HG03039 (cell line): Measurements from ENCODE around the gene TACC2.
"Not testable (repeated sequence)": the region's sequence is repeated elsewhere in the genome, so short reads cannot be mapped to it uniquely, and the experiment has no call there.

ENCODE experiments used
- ATAC-seq: cut with Tn5 transposase; IDR thresholded peaks from one replicate; pipeline ENCODE4 v1.9.1; 2021; ENCODE audit warnings: mild to moderate bottlenecking, moderate library complexity; ENCODE audit not compliant: unreplicated experiment

Gene TACC2

DNA sequence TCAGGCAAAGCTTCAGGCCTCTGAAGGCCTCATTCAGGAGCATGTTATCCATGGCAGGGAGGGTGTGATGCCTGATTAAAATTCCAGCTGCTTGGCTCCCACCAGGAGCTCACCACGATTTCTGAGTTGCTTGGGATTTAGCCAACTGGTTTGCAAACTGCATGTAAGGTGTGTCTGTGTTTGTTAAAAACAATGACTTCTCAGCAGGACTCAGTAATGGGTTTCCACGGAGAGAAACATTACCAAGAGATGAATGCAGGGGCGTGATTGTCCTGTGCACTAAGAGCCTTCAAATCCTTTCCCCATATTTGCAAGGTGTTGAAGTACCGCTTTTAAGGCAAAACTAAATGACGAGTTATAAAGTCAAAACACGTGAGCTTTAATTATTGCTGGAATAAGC is 193.3 kb downstream of the TACC2 start:
- ATAC-seq: no peak

DNA sequence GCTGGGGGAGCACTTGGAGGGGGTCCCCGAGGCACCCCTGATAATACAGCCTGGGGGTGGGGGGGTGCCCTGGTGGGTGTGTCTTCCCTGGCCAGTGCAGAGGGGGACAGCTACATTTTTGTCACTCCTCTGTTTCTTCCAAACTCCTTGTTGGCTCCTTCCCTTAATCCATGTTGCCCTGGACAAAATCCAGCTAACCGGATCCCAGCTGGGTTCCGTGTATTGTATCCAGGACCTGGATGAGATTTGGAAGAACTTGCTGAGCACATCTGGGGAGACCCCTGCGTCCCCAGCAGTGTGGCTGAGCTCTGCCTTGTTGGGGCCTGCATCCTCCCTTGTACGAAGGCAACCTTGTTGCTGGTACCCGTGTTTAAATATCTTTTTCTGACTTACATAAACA is 195.3 kb downstream of the TACC2 start:
- no peak for ATAC-seq

DNA sequence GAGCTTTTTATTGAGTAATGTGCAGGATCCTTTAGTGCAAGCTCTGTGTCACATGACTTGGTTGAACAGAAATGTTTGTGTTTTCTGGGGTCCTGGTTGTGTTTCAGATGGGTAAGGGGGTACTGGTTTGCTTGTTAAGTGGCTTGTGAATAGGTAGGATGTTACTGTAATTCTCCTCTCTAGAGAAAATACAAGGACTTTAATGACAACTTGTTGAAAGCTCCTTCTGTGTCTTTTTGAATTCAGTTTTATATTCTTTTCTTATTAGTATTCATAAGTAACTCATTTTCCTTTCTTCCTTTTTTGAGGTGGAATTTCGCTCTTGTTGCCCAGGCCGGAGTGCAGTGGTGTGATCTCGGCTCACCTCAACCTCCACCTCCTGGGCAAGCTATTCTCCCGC is 196.7 kb downstream of the TACC2 start:
- ATAC-seq: no peak

DNA sequence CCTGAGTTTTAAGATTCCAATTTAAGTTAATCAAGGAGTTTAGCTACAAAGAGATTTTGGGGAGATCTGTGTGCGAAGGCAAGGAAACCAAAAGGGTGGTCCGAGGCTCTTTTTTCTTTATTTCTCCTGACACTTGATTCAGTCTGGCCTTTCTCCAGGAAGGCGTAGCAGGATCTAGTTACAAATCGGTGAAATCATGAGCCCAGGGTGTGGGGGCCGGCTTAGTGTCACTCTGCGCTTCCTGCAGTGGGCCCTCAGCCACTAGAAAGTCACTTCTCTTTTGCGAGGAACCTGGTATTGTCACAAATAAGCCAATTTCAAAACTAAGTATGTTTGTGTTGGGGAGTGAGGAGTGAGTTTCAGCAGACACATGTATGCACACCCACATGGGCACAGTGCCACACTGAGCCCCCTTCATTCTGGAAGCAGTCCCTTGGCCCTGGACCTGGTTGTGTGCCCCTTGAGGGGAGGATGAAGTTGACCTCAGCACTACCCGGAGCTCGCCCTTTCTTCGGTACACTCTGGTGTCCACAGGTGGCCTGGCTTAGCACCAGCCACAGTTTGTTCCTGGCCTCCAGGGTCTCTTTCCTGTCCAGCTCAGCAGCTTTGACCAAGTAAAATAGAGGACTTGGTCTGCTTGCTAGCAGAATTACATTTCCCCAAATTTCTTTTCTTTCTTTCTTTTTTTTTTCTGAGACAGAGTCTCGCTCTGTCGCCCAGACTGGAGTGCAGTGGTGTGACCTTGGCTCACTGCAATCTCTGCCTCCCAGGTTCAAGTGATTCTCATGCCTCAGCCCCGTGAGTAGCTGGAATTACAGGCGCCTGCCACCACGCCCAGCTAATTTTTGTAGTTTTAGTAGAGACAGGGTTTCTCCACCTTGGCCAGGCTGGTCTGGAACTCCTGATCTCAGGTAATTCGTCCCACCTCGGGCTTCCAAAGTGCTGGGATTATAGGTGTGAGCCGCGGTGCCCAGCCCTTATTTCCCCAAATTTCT is 198.2 kb downstream of the TACC2 start:
- ATAC-seq: no peak

DNA sequence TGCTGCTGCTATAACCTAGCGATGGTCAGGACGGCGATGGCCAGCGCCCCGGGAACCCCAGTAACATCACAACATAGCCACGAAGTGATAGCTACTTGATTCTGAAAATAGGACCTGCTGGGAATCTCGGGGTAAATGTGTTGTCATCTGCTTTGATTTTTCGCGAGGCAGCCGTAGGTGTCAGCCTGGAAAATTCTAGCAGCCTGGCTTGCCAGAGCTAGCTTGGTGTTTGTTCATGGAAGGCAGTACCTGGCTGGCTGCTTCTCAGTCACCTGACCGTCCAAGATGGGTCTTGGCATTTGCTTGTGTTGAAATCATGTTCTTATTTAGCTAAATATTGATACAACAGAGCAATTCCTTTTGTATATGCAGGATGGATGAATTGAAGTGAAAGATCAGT is 199.7 kb downstream of the TACC2 start:
- no peak for ATAC-seq

DNA sequence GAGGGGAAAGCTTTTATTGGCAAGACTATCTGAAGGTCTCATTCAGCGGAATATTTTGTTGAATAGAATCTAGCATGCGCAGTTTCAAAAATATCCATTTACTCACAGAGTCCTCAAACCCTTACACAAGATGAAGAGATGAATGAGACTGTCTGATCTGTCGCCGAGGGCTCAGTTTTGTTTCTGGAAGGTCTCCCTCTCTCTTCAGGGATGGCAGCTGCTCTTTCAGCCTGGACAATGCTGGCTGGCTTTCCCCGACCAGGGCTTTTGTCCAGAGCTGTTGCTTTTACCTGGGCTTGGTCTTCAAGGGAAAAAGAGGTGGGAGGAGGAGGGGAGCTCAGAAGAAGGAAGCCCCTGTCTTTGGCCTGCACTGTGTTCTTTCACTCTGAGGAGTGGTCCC is 200.2 kb downstream of the TACC2 start:
- no peak for ATAC-seq

DNA sequence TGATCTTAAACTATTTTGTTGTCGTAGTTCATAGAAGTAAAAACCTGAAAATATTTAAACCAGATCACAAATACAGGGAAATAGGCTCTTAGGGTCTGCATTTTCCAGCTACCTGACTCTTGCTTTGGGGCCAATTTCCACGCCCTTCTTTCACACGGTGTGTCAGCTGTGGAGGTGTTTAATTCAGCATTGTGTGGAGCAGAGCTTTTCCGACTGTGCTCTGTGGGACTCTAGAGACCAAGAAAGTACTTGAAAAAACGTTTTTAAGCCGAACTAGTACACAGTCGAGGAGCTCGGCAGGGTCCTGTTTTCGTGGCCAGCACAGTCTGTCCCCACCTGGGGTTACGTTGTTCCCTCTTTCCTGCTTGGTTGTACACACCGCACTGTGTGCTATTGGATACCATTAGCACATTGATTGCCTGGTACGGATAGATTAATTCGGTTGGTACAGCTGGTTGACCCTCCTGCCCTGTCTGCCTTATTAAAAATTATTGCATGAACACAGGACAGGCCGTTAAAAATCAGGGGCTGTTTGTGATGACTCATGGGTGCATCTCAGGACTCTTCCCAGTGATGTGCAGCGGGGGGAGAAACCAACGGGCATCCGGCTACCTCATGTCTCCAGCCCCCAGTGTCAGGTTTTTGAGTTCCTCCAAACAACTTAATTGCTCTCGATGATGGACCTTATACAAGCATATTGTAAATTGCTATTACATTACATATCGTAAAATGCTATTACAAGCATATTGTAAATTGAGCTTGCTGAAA is 201.4 kb downstream of the TACC2 start:
- ATAC-seq: no peak

DNA sequence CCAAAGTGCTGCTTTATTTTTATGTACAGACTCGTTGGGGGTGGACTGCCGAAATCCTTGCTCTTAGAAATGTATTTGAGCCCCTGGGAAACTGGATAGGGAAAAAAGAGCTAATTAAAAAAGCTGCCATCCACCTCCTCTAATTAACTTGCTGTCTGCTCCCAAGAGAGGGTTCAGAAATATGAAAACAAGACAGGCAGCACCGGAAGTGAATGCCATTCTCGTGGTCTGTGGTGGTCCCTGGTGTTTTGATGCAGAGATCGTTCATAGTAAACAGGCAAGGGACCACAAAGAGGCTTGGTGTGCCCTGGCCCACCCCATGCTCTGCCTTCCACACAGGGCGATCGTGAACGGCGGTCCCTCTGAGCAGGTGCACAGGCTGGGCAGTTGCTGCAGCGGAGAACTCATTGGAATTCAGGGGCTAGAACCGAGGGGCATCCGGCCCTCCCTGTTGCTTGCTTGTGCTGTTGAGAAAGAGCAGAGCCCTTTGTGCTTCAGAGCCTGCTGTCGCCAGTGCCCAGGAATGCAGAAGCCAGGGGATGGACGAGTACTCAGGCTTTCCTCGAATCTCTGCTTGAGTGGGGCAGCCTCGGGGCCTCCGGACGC is 203.1 kb downstream of the TACC2 start:
- ATAC-seq: no peak

DNA sequence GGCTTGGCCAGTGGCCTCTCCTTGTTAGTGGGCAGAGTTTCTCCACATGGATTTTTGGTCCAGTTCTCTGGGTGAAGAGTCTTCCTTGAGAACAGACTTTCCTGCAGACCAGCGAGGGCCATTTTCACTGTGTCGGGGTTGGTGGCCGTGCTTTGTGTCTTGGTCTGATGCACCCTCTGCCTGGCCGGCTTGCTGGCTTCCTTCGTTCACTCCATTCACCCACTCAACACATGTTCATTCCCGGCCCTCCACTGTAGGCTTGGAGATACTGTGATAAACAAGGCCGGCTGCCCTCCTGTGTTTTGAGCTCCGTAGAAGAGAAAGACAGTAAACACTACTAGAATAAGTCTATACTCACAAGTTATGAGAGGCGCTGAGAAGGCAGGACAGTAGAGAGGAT is 205.3 kb downstream of the TACC2 start:
- ATAC-seq: no peak

DNA sequence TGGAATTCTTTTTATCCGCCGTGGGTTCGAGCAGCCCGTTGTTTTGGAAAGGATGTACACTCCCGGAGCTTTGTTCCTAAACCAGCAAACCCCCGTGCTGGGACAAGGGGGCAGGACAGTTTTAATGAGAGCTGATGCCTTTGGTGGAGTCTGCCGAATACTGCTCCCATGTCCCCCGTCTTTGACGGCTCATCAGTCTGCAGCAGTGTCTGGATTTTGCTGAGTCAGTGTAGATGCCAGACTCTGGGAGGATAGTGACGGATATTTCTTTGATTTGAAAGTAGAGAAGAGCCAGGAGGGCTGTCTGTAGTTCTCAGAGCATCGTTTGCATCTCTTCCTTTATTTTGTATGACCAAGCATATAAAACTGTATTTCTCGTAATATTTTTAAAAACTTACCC is 207.3 kb downstream of the TACC2 start:
- no peak for ATAC-seq

DNA sequence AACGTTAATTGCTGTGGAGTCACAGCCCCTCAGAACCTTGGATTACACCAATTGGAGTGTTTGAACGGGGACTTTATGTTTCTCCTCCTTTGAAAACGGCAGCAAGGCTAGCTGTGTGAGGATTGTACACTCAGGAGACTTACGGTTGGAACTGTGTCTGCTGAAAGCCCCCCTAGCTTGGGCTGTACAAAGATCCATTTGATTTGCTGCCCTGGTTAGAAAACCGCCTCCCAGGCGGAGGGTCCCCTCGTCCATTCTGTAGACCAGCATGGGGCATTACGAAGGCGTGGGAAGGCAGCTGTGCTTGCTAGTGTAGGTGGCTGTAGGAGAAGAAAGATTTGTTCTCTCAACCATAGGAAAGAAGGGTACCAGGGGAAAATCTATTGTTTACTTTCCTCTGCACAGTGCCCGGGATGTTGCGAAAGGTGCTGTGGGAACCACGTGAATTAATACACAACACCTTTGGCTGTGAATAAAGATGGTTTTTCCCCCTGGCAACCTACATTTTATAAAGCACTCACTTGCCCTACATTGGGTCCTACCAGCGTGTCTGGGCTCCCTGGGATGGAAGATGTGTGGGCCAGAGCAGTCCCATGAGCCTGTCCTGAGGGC is 208.8 kb downstream of the TACC2 start:
- ATAC-seq: no peak

DNA sequence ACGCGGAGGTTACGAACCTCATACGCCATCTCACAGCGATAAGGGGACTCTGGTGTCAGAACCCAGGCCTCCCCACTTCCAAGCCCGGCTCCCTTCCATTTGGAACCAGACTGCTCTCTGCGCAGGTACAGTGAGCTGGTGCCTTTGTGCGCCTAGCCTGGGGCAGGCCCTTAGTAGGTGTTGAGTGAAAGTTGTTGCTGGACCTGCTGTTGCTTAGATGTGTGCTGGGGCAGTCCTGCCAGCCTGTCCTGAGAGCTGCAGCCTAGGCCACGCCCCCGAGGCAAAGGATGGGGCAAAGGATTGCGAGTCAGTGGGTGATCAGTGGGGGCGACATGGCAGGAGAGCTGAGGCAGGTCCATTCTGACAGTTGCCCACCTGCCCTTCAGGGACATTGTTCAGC is 209.7 kb downstream of the TACC2 start:
- ATAC-seq: no peak

DNA sequence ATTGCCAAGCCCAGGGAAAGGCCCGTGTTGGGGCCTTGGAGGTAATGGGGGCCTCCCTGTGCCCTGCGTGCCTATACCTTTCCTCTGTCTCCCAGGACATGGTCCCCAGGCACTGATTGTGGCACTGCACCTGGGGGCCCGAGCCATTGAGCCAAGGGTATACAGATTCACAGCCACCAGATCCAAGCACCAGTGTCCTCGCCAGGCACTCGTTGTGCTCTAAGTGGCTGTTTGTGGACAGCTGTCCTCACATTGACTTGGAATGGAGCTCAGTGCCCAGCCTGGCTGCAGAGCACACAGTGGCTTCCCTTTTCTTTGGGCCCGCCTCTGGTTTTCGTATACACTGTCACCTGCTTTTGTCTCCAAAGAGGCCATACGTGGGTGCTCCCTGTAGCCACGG is 210.1 kb downstream of the TACC2 start:
- ATAC-seq: no peak

DNA sequence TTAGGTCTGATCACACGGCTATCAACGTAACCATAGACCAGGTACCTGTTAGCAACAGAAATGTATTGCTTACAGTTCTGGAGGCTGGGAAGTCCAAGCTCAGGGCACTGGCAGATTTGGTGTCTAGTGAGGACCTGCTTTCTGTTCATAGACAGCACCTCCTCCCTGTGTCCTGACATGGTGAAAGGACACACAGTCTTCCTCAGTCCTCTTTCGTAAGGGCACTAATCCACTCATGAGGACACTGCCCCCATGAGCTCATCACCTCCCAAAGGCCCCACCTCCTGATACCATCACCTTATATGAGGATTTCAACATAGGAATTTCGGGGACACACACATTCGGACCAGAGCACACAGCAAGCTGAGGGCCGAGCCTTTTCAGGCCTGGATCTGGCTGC is 210.7 kb downstream of the TACC2 start:
- ATAC-seq: no peak

DNA sequence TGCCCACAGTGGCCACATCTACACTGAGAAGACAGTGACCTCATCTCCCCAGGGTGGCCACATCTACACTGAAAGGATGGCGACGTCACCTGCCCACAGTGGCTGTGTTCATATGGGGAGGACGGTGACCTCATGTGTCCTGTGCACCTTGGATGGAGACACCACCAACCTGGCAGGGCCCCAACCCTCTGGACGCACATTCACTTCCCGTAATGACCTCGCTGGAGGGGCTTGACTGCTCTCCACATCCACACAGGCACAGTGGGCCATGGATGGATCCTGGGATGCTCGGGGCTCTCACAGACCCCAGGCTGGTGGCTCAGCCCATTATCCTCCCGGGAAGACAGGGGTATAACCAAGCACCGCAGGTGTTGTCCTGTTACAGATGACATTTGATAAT is 212.4 kb downstream of the TACC2 start:
- ATAC-seq: no peak

DNA sequence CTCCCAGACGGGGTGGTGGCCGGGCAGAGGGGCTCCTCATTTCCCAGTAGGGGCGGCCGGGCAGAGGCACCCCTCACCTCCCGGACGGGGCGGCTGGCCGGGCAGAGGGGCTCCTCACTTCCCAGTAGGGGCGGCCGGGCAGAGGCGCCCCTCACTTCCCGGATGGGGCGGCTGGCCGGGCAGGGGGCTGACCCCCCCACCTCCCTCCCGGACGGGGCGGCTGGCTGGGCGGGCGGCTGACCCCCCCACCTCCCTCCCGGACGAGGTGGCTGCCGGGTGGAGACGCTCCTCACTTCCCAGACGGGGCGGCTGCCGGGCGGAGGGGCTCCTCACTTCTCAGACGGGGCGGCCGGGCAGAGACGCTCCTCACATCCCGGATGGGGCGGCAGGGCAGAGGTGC is 214.2 kb downstream of the TACC2 start:
- not testable (repeated sequence) for ATAC-seq

DNA sequence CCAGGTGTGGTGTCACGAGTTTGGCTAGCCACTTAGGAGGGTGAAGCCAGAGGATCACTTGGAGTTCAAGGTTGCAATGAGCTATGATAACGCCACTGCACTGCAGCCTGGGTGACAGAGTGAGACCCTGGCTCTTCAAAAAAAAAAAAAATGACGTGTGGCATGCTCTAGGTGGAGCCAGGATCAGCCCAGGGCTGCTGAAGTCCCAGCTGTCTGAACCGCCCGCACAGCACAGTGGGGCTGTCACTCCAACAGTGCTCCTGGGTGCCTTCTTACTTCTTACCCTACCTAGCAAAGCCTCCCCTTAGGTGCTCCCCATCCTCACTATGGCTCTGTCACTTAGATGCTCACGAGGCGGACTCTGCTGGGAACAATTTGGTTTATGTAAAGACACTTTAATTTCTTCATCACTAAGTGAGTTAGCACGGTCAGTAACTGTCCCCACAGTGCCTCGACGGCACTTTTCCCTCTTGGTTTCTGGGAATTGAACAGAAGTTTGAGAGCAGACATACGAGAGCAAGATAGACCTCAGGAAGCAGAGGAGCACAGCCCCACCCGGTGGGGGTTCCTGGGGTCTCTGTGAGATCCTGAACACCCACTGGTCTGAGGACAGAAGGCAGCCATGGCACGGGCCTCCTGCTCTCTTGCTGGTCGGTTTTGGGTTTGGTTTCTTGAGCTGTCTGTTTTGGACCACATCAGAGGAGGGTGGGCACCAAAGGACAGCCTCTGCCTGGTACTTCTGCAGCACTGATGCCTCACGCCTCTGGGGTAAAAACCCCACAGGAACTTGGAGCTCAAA is 215.9 kb downstream of the TACC2 start:
- no peak for ATAC-seq

DNA sequence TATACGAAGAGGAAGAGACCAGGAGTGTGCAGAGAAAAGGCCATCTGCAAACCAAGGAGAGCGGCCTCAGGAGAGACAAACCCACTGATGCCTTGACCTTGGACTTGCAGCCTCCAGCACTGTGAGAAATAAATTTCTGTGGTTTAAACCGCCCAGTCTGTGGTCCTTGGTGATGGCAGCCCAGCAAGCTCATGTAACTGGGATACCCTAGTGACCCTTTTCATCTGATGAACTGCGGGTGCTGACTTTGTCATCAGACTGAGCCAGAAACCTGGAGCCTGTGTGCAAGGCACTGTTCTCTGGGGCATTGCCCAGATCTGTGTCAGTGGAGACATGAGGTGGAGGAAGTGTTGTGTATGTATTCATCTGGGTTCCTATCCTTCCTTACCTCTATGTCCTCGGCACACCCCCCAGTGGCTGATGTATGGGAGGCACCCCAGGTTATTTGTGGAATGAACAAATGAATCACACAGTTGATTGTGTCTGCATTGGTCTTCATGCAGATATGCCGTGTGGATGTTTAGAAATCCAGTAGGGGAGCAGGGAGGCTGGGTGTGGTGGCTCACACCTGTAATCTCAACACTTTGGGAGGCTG is 217.6 kb downstream of the TACC2 start:
- no peak for ATAC-seq

DNA sequence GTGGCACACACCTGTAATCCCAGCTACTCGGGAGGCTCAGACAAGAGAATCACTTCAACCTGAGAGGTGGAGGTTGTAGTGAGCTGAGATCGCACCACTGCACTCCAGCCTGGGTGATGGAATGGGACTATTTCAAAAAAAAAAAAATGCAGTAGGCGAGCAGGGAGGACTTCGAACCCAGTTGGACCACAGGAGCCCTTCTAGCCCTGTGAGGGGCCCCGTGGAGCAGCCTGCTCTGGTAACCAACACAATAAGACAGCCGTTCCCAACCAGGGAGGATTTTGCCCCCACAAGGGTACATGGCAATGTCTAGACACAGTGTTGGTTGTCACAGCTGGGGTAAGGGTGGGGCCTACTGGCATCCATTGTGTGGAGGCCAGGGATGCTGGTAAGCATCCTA is 218.2 kb downstream of the TACC2 start:
- ATAC-seq: no peak

DNA sequence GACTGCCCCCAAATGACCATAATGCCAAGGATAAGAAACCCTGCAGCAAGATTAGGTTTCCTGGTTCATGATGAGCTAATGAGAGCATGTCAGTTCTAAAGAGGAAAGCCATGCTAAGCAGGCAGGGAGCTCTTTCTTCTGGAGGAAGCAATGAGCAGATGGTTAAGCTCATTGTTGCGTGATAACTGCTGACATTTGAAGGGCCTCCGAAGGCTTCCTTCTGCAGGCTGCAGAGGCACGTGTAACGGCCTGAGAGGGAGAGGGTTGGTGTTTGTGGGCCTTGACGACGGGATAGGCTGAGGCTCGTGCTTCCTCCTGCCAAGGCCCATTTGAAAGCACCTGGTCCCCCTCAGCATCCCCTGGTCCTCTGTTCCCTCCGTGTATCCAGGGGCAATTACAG is 218.6 kb downstream of the TACC2 start:
- ATAC-seq: no peak
